NAMALWA (cell line): ENCODE results near the gene FBXO38.

Experiments used
- DNase-seq: peaks from one replicate; pipeline ENCODE4 v3.0.0-alpha.2; 2015; ENCODE audit warnings: low spot score

Gene FBXO38

GRCh38 chr5:148383564-148384379 is at the start of gene FBXO38:
TSS of gene FBXO38 (plus strand) at chr5:148383958. CDS start at chr5:148394777, 10,819 bp downstream.
- peak; percentile 99 for DNase-seq

GRCh38 chr5:148335259-148335658 is 48.5 kb upstream of the FBXO38 start, which contains the start of gene SPINK9:
TSS of gene SPINK9 (plus strand) at chr5:148335559. CDS start at chr5:148335614, 55 bp downstream.
- DNase-seq: no peak

- peak; percentile 12 for DNase-seq
Measured at GRCh38 chr5:148336704-148337435, 46.9 kb upstream of the FBXO38 start.

GRCh38 chr5:148342371-148343045 is 41.2 kb upstream of the FBXO38 start:
- no peak for DNase-seq

GRCh38 chr5:148343046-148343407 is 40.7 kb upstream of the FBXO38 start:
- no peak for DNase-seq

GRCh38 chr5:148343603-148344487 is 39.9 kb upstream of the FBXO38 start:
- no peak for DNase-seq

- no peak for DNase-seq
Measured at GRCh38 chr5:148347706-148348105, 36.1 kb upstream of the FBXO38 start.

- no peak for DNase-seq
Measured at GRCh38 chr5:148352696-148353095, 31.1 kb upstream of the FBXO38 start.

- no peak for DNase-seq
Measured at GRCh38 chr5:148353634-148354033, 30.1 kb upstream of the FBXO38 start.

GRCh38 chr5:148364343-148364742 is 19.4 kb upstream of the FBXO38 start:
- no peak for DNase-seq

GRCh38 chr5:148368299-148368698 is 15.5 kb upstream of the FBXO38 start:
- DNase-seq: no peak

GRCh38 chr5:148372166-148372725 is 11.5 kb upstream of the FBXO38 start:
- no peak for DNase-seq

GRCh38 chr5:148372893-148373292 is 10.9 kb upstream of the FBXO38 start:
- DNase-seq: no peak

- DNase-seq: peak; percentile 59
Measured at GRCh38 chr5:148374690-148375360, 8.9 kb upstream of the FBXO38 start.

- DNase-seq: no peak
Measured at GRCh38 chr5:148376198-148376597, 7.6 kb upstream of the FBXO38 start.

- no peak for DNase-seq
Measured at GRCh38 chr5:148378670-148379069, 5.1 kb upstream of the FBXO38 start.

GRCh38 chr5:148379340-148379739 is 4.4 kb upstream of the FBXO38 start:
- no peak for DNase-seq

GRCh38 chr5:148381906-148382305 is 1.9 kb upstream of the FBXO38 start:
- DNase-seq: no peak

- DNase-seq: no peak
Measured at GRCh38 chr5:148382961-148383360, 797 bp upstream of the FBXO38 start.

GRCh38 chr5:148384380-148384737 is 601 bp downstream of the FBXO38 start:
- DNase-seq: no peak

GRCh38 chr5:148385094-148385493 is 1.3 kb downstream of the FBXO38 start:
- DNase-seq: no peak
